H9 (cell line): Measurements from ENCODE around the gene GPR87. TPM values are rescaled to one million over a fixed set of nuclear protein-coding genes. Genes with fewer than 3 reads are reported as not detected.

Experiments used
- DNase-seq: peaks from one replicate; pipeline ENCODE4 v3.0.0-alpha.2; 2017
- H2AFZ ChIP-seq: one replicate; pipeline ENCODE4 v1.6.1; 2013; ENCODE audit warnings: mild to moderate bottlenecking, low read length, control low read depth, moderate library complexity
- H2AK5ac ChIP-seq: 2 replicates; pipeline ENCODE4 v1.6.1; 2013; ENCODE audit warnings: low read length, control low read depth, mixed read lengths; ENCODE audit not compliant: insufficient read length
- H2BK120ac ChIP-seq: one replicate; pipeline ENCODE4 v1.6.1; 2013; ENCODE audit warnings: low read depth, mild to moderate bottlenecking, low read length, control low read depth, inconsistent platforms; ENCODE audit not compliant: poor library complexity, severe bottlenecking
- H2BK12ac ChIP-seq: 2 replicates; pipeline ENCODE4 v1.6.1; 2013; ENCODE audit warnings: low read length, control low read depth, mixed read lengths, low read depth; ENCODE audit not compliant: insufficient read length
- H2BK15ac ChIP-seq: 2 replicates; pipeline ENCODE4 v1.6.1; 2013; ENCODE audit warnings: low read depth, low read length, control low read depth
- H2BK20ac ChIP-seq: one replicate; pipeline ENCODE4 v1.6.1; 2013; ENCODE audit warnings: low read depth, mild to moderate bottlenecking, low read length, control low read depth, inconsistent platforms; ENCODE audit not compliant: poor library complexity, severe bottlenecking
- H2BK5ac ChIP-seq: 2 replicates; pipeline ENCODE4 v1.6.1; 2013; ENCODE audit warnings: low read length, control low read depth, mixed read lengths; ENCODE audit not compliant: insufficient read length
- H3K14ac ChIP-seq: 2 replicates; pipeline ENCODE4 v1.6.1; 2013; ENCODE audit warnings: low read length, control low read depth; ENCODE audit not compliant: insufficient read depth
- H3K18ac ChIP-seq: 2 replicates; pipeline ENCODE4 v1.6.1; 2013; ENCODE audit warnings: low read depth, mild to moderate bottlenecking, mixed read lengths, low read length, control low read depth; ENCODE audit not compliant: insufficient read length
- H3K23ac ChIP-seq: 2 replicates; pipeline ENCODE4 v1.6.1; 2013; ENCODE audit warnings: low read length, control low read depth, mixed read lengths, low read depth; ENCODE audit not compliant: insufficient read length
- H3K23me2 ChIP-seq: 2 replicates; pipeline ENCODE4 v1.6.1; 2013; ENCODE audit warnings: low read depth, mild to moderate bottlenecking, mixed read lengths, low read length, control low read depth; ENCODE audit not compliant: insufficient read length, poor library complexity, severe bottlenecking
- H3K27ac ChIP-seq: 2 replicates; pipeline ENCODE4 v1.5.1; 2013; ENCODE audit warnings: low read length, control low read depth, mixed read lengths, low read depth; ENCODE audit not compliant: insufficient read length
- H3K27me3 ChIP-seq: 2 replicates; pipeline ENCODE4 v1.6.1; 2013; ENCODE audit warnings: low read length, control low read depth, inconsistent platforms; ENCODE audit not compliant: insufficient read depth
- H3K4ac ChIP-seq: 2 replicates; pipeline ENCODE4 v1.6.1; 2013; ENCODE audit warnings: low read depth, mild to moderate bottlenecking, control low read depth, inconsistent platforms, low read length, moderate library complexity
- H3K4me1 ChIP-seq: 2 replicates; pipeline ENCODE4 v1.6.1; 2013; ENCODE audit warnings: low read length, control low read depth, inconsistent platforms; ENCODE audit not compliant: insufficient read depth
- H3K4me2 ChIP-seq: 2 replicates; pipeline ENCODE4 v1.6.1; 2013; ENCODE audit warnings: low read length, control low read depth, mixed read lengths; ENCODE audit not compliant: insufficient read length, insufficient read depth
- H3K56ac ChIP-seq: 2 replicates; pipeline ENCODE4 v1.6.1; 2013; ENCODE audit warnings: low read depth, mild to moderate bottlenecking, mixed read lengths, low read length, control low read depth; ENCODE audit not compliant: insufficient read length
- H3K79me1 ChIP-seq: 2 replicates; pipeline ENCODE4 v1.6.1; 2013; ENCODE audit warnings: low read depth, mild to moderate bottlenecking, moderate library complexity, low read length, control low read depth, inconsistent platforms; ENCODE audit not compliant: insufficient read depth, poor library complexity, severe bottlenecking
- H3K79me2 ChIP-seq: 2 replicates; pipeline ENCODE4 v1.6.1; 2013; ENCODE audit warnings: low read length, control low read depth, inconsistent platforms; ENCODE audit not compliant: insufficient read depth
- H3K9ac ChIP-seq: 2 replicates; pipeline ENCODE4 v1.6.1; 2013; ENCODE audit warnings: low read length, control low read depth, mixed read lengths; ENCODE audit not compliant: insufficient read length; ENCODE audit errors: extremely low read depth
- H3K9me3 ChIP-seq: one replicate; pipeline ENCODE4 v1.6.1; 2013; ENCODE audit warnings: low read depth, low read length, inconsistent platforms; ENCODE audit not compliant: control insufficient read depth
- H3T11ph ChIP-seq: one replicate; pipeline ENCODE4 v1.6.1; 2013; ENCODE audit warnings: mild to moderate bottlenecking, low read length, control low read depth, inconsistent platforms
- H4K20me1 ChIP-seq: one replicate; pipeline ENCODE4 v1.6.1; 2013; ENCODE audit not compliant: control insufficient read depth, insufficient read length, insufficient read depth
- H4K5ac ChIP-seq: 2 replicates; pipeline ENCODE4 v1.6.1; 2013; ENCODE audit warnings: low read depth, mild to moderate bottlenecking, mixed read lengths, low read length, control low read depth; ENCODE audit not compliant: insufficient read length
- H4K8ac ChIP-seq: replicated peaks from 2 replicates; pipeline ENCODE4 v1.6.1; 2013; ENCODE audit warnings: low read length, control low read depth, mixed read lengths, low read depth; ENCODE audit not compliant: insufficient read length
- H4K91ac ChIP-seq: 2 replicates; pipeline ENCODE4 v1.6.1; 2013; ENCODE audit warnings: low read depth, mild to moderate bottlenecking, moderate library complexity, mixed read lengths, low read length, control low read depth; ENCODE audit not compliant: insufficient read length
- H3K27ac Mint-ChIP-seq, 3 experiments: 2 replicates in 2 of 3; 3 replicates in 1 of 3; pipeline ENCODE4 v1.8.0; 2020 to 2021; ENCODE audit warnings: mixed read lengths in 3 of 3, mild to moderate bottlenecking in 1 of 3, moderate library complexity in 1 of 3
- H3K27me3 Mint-ChIP-seq: 2 replicates; pipeline ENCODE4 v1.8.0; 2021; ENCODE audit warnings: low read depth, mild to moderate bottlenecking, moderate library complexity, mixed read lengths
- H3K36me3 Mint-ChIP-seq, 3 experiments: 2 replicates in 2 of 3; 3 replicates in 1 of 3; pipeline ENCODE4 v1.8.0; 2020 to 2021; ENCODE audit warnings: low read depth in 3 of 3, mixed read lengths in 3 of 3; ENCODE audit not compliant: insufficient read depth in 1 of 3
- H3K4me1 Mint-ChIP-seq, 2 experiments: 2 replicates each; pipeline ENCODE4 v1.8.0; 2020; ENCODE audit warnings: mixed read lengths in 2 of 2
- H3K4me3 Mint-ChIP-seq, 2 experiments: 2 replicates in 1 of 2; 3 replicates in 1 of 2; pipeline ENCODE4 v1.8.0; 2020 to 2021; ENCODE audit warnings: mild to moderate bottlenecking in 2 of 2, mixed read lengths in 2 of 2, moderate library complexity in 1 of 2
- H3K9me3 Mint-ChIP-seq, 2 experiments: 2 replicates in 1 of 2; 3 replicates in 1 of 2; pipeline ENCODE4 v1.8.0; 2020; ENCODE audit warnings: mild to moderate bottlenecking in 2 of 2, mixed read lengths in 2 of 2, moderate library complexity in 1 of 2
- CTCF ChIP-seq: fragments of 200-600 bp; sonication (generic); conservative IDR thresholded peaks from 3 replicates; pipeline ENCODE4 v1.8.0; 2021; ENCODE audit warnings: antibody characterized with exemption, mild to moderate bottlenecking
- WGBS: extraction: QIAGEN DNeasy Blood & Tissue Kit; methylation state at CpG from one replicate; pipeline ENCODE4 v1.1.7; 2013; ENCODE audit warnings: missing lambda C conversion rate, low lambda C conversion rate, mixed read lengths; ENCODE audit not compliant: insufficient read length; ENCODE audit errors: extremely low coverage; 5-methylcytosine and 5-hydroxymethylcytosine counted together
- total RNA-seq: library from RNA; stranded (reverse); gene quantifications from 2 replicates; pipeline ENCODE4 v1.2.1, GENCODE V29; 2021

GPR87 gene
- total RNA-seq, 1 experiment from 2014 or later = 0.33 TPM

- H2BK12ac ChIP-seq = no peak overlapping the region
- no peak overlapping the region for H3K27ac ChIP-seq
- H3K4me2 ChIP-seq = no peak overlapping the region
- no peak overlapping the region for H2AFZ ChIP-seq
- no CpG with 5 or more reads among the region's 2 CpGs for WGBS
- no peak overlapping the region for H4K91ac ChIP-seq
- H3K4ac ChIP-seq = no peak overlapping the region
- no peak for TF ChIP-seq CTCF
- H3K9ac ChIP-seq = no peak overlapping the region
- no peaks in the 10 kb centered on the region for H3K79me2 ChIP-seq
- Mint-ChIP-seq H3K9me3 (no peaks in the 10 kb centered on the region), H3K4me3 (no peak overlapping the region), H3K27me3 (no peaks in the 10 kb centered on the region), H3K27ac (no peak overlapping the region), H3K4me1 (peaks cover 13 to 19% of the 10 kb centered on the region in 2 experiments), H3K36me3 (no peaks in the 10 kb centered on the region)
- no peak overlapping the region for H2BK120ac ChIP-seq
- no peak overlapping the region for H3K56ac ChIP-seq
- no peak overlapping the region for H3K18ac ChIP-seq
- no peaks in the 10 kb centered on the region for H3K9me3 ChIP-seq
- H2AK5ac ChIP-seq = no peak overlapping the region
- H4K8ac ChIP-seq = no peak overlapping the region
- H2BK5ac ChIP-seq = no peak overlapping the region
- H4K20me1 ChIP-seq = no peaks in the 10 kb centered on the region
- no peaks in the 10 kb centered on the region for H3K23me2 ChIP-seq
- DNase-seq = no peak
- no peak overlapping the region for H2BK15ac ChIP-seq
- no peaks in the 10 kb centered on the region for H3K4me1 ChIP-seq
- H3K27me3 ChIP-seq = no peaks in the 10 kb centered on the region
- no peak overlapping the region for H3K23ac ChIP-seq
- H3K14ac ChIP-seq = no peak overlapping the region
- H3K79me1 ChIP-seq = no peaks in the 10 kb centered on the region
- no peak overlapping the region for H4K5ac ChIP-seq
- H3T11ph ChIP-seq = no peak overlapping the region
- H2BK20ac ChIP-seq = no peak overlapping the region
These were observed 17.6 kb downstream of the GPR87 start for GRCh38 chr3:151299006-151299405.
